ENCODE measurements around the gene ARSI.

ARSI gene

DNA sequence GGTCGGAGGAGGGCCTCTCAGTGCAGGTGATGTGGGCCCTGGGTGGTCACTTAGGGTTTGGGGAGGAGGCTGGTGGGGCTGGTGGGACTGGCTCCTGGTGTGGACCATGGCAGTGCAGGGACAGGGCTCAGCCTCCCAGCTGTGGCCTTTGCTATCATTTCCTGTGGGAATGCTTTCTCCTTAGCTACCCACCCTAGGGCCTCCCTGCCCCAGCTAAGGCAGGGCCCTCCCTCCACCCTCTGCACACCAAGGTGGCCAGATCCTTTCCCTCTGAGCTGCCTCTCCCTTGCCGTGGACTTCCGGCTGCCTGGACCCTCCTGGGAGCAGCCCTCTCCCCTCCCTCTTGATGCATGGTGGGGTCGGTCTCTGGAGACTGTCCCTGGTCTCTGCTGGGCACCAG lies 22.7 kb upstream of the ARSI start:
- DNase-seq = no peak

DNA sequence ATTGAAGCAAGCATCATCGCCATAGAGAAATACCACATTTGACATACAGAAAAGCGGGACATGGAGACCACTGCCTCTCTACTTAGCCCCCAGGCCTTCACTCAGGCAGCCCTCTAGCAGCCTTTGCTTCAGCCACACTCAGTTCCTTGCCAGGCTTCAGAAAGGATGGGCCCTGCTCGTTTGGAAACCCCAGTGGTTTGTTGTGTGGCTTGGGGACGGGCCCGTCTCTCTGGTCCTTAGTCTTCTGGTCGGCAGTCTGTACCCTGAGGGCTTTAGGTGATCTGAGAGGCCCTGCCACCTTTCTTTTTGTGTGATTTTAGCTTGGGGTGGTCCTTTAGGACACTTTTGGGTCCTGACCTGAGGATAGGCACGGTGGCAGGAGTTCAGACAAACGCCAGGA lies 21.1 kb upstream of the ARSI start:
- DNase-seq = no peak

DNA sequence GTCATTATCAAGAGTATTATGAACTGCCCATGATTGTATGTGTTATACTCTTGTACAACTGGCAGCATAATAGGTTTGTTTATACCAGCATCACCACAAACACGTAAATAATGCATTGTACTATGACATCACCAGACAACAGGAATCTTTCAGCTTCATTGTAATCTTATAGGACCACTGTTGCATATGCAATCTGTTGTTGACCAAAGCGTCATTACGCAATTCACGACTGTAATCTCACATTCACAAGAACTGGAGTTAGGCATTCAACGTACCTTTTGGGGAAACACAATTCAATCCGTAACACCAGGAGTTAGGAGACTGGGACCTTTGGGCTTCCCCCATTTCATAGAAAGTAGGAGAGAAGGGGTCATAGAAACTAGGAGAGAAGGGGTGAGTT lies 20.4 kb upstream of the ARSI start:
- DNase-seq = no peak

DNA sequence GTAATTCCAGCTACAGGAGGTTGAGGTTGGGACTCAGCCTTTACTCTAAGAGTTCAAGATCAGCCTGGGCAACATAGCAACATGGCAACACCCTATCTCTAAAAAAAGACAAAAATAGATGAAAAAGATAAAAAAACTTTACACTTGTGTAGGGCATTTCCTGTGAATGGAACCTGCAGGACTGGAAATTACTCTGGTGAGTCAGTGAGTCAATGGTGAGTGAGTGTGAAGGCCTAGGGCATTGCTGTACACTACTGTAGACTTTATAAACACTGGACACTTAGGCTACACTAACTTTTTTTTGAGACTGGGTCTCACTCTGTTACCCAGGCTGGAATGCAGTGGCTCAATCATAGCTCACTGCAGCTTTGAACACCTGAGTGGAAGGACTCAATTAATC lies 19.5 kb upstream of the ARSI start:
- DNase-seq = no peak

DNA sequence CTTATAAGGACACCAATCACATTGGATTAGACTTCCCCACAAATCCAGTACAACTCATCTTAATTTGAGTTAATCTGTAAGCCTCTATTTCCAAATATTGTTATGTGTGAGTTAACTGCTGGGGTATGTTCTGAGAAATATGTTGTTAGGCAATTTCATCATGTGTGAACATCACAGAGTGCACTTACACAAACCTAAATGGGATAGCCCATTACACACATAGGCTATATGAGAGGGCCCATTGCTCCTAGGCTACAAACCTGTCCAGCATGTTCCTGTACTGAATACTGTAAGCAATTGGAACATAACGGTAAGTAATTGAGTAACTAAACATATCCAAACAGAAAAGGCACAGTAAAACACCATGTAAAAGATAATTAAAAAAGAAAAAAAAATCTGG lies 19.1 kb upstream of the ARSI start:
- no peak for DNase-seq

DNA sequence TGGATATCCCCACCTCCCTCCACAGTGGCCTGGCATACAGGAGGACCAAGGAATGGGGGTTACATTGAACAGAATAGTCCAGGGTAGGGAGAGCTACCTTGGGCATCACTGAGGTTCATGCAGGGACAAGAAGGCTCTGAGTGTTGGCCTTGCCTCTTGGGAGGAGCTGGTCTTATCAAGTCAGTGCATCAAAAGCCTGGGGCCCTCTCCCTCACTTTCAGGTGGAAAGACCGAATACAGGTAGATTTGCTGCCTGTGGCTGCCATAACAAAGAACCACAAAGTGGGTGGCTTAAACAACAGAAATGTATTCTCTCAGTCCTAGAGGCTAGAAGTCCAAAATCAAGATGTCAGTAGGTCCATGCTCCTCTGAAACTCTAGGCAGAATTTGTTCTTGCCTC lies 18.5 kb upstream of the ARSI start:
- no peak for DNase-seq

DNA sequence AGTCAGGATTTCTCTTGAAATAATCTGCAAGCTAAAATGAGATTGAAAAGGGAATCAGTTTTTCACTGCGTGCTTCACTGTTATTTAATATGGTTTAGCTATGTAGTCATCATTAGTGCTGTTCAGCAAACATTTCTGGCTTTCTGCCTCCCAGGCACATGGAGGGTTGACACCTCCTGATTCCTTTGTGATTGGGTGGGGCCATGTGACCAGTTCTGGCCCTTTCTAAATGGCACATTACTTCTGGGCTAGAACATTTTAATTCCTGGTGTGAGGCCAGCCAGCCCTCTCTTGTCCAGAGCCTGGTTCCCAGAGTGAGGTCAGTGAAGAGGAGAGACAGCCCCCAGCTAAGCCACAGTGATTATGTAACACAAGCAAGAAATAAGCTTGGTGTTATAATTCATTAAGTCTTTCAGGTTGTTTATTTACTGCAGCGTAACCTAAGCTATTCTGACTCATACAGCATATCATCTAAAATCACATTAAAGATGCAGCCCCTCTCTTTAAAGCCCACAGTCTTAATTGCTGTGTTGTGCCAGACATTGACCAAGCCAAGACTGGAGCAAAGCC lies 17.4 kb upstream of the ARSI start:
- DNase-seq = no peak

DNA sequence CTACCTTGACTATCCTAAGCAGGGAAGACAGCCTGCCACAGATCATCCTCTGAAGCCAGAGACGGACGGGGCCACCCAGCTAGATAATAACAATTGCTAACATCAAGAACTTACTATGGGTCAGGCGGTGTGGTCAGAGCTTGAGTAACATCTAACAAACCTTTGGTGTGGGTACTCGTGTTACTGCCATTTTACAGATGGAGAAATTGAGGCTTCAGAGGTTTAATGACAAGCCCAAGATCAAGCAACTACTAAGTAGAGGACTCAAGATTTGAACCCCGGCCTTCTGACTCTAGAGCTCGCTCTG lies 16.7 kb upstream of the ARSI start:
- DNase-seq = no peak

DNA sequence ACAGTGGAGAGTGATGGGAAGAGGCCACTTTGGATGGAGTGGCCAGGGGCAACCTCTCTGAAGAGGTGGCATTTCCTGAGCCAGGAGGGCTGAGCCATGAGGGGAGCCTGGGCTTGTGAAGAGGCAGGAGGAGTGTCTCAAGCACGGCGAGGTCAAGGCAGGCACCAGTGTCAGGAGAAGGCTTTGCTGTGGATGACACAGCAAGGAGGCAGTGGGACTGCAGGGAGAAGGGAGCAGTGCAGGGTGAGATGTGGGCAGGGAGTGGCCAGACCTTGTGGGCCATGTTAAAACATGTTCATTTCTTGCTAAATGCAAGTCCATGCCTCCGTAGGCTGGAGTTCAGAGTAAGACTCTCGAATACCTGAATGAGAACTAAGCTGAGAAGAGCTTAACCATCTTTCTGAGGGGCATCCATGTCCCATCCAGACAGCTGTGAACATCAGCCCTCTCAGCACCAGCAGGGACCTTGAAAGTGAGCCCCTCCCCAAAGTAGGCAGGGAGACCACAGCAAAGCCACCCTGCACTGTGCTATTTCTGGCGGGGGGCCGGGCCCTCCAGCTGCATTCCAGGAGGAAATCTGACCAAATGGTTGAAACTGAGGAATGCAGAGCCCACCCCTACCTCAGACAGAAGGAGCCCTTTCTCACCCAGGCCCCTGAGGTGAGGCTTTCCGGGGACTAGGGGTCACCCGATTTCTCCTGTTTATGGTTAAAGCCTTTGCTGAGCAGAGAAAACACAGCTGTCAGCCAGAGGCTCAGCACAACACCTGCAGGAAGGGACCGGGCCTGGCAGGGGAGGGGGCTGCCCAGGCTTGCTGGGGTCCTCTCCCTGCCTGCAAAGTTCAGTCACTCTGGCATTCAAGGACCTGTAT lies 16.1 kb upstream of the ARSI start:
- DNase-seq = no peak

DNA sequence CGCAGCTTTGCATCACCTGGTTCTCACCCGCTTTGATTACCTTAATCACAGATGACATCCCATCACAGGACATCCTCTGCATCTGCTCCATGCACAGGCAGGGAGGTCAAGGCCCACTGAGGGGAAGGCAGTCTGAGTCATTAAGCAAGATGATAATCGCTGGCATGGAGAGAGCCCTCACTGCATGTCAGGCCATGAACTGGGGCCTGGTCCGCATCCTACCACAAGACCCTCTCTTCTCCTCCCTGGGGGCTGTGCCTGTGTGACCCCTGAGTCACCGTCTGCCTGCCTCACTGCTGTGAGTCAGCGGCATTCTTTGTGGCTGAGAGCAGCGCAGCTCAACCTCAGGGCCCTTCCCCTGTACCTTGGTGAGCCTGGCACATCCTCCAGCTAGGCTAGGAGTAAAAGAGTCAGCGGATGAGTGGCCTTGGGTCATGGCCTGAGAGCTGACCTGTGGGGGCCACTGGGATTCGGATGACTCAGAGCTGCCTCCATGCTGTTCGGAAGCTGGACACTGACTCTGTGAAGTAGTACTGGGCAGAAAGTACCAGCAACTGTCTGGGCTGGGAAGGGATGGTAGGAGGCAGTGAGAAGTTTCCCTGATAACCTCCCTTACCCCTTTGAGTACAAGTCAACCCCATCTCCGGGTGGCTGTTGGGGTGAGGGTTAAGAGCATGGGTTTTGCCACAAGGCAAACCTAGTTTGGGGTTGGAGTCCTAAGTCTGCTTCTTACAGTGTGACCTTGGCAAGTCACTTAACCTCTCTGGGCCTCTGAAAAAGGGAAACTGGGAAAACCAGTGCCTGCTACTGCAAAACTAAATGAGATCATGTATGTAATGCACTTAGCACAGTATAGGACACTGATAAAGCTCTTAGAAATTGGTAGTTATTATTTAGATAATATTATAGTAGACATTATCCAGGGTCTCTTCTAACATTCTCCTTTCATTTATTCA lies 14.6 kb upstream of the ARSI start:
- DNase-seq = no peak

DNA sequence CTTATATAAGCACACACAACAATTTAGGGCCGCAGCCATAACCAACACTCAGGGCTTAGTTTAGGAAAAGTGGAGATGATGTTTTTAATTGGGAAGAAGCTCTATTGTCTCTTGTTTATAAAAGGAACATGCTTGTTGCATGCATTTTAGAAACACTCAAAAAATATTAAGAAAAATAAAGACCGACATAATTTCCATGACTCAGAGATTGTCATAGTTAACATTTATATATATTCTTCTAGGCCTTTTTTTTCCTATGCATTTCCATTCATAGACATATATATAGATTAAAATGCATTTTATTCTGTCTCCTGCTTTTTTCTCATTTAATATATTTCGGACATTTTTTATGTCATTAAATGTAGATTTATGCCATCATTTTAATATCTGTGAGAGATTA lies 13.6 kb upstream of the ARSI start:
- no peak for DNase-seq

DNA sequence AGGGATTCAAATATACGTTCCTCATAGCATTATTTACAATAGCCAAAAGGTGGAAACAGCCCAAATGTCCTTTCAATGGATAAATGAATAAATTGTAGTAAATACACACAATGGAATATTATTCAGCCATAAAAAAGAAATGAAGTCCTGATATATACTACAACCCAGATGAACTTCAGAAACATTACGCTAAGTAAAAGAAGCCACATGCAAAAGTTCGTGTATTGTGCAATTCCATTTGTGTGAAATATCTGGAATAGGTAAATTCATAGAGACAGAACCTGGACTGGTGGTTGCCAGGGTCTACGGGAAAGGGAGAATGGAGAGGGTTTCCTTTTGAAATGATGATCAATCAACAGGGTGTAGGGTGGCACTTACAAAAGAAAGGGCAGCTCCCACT lies 12.5 kb upstream of the ARSI start:
- DNase-seq = no peak

DNA sequence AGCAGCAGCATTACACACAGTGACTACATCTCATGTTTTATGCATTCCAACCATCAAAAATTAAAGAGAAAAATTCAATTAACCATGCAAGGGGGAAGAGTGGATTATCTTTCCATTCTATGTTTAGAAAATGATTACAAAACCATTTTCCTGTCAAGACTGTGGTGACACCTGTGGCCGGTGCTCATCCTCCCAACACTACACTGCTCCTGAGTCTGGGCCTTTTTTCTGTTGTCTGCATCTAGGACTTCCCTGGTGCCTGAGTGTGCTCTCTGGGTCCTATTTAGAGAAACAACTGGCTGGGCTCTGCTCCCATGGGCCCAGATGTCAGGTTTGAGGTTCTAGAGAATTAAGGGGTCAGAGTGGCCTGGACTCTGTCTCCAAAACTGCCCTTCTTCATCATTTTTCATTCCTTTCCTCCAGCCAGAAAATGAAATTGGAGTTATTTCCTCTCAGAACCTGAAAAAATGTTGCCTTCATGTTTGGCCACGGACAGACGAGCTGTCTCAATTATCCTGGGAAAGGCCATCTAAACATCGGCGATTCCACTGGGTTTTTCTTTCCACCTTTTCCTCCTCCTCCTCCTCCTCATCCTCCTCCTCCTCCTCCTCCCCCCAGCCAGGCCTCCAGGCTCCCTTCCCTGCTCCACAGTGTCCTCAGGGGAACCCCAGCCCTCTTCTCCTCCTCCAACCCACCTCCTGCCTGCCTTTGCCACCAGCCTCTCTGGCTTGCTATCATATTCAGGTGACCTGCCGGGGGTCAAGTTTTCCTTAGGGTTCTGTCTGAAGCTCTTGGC lies 11.4 kb upstream of the ARSI start:
- no peak for DNase-seq

DNA sequence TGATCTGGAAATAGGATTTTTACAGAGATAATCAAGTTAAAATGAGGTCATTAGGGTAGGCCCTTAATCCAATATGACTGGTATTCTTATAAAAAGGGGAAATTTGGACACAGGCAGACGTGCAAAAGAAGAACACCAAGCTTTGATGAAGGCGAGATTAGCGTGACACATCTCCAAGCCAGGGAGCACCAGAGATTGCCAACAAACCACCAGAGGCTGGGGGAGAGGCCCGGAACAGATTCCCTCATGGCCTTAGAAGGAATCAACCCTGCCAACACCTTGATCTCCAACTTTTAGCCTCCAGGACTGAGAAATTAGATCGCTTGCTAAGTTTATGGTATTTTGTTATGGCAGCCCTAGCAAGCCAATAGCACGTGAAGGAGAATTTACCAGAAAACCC lies 10.8 kb upstream of the ARSI start:
- DNase-seq = no peak

DNA sequence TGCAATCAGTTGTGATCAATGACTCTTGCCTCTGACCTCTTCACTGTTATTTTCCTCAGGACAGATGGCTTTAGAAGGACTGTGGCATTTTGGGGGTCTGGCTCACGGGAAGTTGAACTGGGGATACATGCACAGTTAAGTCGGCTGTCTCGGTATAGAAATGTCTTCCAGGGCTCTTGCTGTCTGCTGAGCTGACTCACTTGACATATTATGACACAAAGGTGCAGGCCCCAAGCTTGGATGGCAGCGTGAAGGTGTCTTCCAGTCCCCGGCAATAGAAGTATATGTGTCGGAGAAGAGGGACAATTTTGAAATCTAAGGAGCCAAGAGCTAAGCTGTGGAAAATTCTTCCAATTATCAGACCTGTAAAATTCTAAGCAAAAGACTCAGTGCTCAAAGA lies 9.8 kb upstream of the ARSI start:
- DNase-seq = no peak

DNA sequence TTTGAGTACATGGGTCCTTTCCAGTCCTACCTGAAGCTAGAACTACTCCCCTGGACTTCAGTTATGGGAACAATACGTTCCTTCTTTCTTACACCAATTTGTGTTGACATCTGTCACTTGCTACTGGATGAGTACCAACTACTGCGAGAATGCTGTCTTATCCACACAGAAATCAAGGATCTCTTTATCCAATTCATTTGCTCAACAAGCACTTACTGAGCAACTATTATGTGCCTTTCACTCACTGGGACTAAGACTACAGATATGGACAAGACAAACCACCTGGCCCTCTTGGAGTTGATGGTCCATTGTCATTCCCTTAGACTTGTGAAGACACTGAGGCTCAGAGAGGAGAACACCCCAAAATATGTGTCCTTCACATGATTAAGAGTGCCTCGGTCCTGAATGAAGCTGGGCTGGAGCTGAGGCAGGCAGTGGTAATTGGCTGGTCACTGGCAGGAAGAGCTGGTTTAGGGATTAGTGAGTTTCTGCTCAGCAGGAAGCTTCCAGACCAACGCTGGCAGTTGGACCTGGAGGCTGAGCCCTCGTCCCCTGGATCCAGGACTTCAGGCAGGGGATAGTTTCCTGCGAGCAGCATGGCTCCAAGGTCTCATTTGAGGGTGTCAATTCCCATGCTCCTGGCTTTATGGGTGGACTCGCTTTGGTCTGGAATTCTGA lies 8.4 kb upstream of the ARSI start:
- no peak for DNase-seq

DNA sequence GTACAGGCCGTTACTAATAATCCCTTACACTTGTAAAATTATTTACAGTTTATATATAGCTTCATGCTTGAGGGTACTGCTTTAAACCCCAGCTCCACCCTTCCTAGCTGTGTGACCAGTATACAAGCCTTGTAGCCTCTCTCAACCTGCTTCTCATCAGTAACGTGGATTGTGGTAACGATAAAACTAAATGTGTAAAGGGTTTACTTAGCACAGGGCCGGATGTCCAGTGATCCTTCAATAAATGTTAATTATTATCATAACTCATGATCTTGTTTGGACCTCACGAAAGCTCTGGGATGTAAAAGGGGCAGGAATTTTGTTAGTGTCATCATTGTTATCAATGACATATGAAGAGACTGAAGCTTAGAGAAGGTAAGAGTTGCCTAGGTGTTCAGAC lies 7.5 kb upstream of the ARSI start:
- no peak for DNase-seq

DNA sequence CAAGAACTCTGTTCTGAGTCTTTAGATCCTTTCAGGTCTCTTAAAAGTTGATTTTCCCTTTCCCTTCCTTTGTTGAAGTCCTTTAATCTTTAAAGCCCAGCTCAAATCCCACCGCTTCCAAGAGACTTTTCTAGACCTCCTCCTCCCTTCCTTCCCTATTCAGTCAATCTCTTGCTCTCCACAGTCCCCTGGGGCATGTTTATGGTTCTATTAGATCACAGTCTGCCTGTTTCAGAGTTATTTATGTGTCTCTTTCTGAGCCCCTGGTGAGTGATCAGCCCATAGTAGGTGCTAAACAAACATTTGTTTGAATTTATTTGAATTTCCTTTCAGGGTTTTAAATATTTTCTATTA lies 7.2 kb upstream of the ARSI start:
- DNase-seq = no peak

DNA sequence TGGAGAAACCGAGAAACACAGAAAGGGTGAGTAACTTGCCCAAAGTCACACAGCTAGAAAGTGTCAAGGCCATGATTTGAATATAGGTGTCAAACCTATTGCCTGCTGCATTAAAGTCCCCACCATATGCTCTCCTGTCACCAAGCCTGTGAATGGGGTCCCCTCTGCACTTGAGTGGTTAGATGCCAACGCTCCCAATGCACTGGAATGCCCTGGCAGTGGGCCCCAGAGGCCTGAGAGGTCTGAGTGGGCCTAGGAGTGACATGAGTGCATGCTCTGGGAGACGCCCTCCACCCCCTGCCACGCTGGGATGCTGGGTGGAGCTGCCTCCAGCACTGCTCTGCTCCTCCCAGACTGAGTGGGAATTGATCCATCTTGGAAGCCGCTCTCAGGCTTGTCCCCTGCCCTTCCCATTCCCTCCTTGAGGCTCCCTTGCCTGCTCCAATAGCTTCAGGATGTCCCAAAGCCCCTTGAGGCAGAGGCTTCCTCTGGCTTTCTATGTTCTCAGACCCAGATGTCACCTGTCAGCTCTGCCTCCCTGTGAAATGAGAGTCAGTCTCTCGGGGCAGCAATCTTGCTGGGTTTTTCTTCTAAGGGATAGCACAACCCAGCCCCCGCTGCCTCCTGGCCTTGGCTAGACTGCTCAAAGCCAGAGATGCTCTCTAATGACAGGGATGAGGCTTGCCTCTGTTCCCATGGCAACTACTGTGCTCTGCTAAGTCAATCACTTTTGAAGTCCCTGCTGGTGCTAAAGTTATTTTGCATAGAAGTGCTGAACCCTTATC lies 6.6 kb upstream of the ARSI start:
- DNase-seq = no peak

DNA sequence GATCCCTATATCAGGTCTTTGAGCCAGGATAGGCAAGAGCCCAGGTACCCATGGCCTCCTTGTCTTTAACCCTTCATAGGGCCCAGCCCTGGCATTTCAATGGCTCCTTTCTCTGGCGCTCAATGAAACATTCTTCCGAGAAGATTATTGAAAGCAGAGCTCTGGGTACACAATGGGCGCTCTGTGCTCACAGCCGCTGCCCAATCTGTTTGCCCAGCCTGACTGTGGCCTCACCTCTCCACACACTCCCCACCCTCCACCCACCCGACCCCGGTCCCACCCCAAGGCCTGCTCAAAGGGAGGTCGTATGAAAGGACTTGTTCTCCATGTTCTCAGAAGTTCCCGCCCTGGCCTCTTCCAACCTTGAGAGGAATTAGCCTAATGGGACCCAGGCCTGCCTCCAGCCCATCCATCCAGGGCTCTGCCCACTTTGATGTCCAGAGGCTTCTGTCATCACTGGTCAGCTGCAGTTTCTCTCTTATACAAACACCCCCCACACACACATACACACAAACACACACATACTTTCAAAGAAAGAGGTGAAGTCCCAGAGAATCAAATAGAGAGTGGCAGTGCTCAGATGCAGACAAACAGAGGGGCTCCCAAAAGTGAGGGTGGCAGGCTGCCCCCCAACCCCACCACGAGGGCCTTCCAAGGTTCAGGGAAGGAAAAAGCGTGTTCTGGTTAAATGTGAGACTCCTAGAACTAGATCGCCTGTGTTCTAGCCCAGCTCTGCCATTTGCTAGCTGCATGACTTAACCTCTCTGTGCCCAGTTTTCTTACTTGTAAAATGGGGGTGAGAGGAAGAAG lies 5.1 kb upstream of the ARSI start:
- DNase-seq = no peak

DNA sequence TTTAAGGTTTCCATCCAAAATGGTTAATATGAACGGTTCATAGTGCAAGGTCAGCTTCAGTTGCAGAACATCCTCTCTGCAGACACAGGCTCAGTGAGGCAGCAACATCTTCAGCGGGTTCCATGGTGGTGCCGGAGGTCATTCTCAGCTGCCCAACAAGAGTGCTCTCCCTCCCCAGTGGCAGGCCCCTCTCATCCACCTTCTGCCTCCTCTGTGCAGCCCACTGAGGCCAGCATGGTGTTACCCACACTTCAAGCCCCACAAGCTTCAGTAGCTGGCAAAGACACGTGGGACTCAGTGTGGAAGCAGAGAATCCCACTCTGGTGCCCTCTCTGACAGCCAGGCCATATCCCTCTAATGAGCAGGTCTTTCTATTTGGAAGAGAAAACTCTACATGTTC lies 4.1 kb upstream of the ARSI start:
- no peak for DNase-seq

All from KG1 (cell line).